Hepatocyte (in vitro differentiated cells): ENCODE data around the gene ZNF620.

Experiments
- CTCF ChIP-seq: fragments of 200-600 bp; sonication (generic); IDR thresholded peaks from 2 replicates; pipeline ENCODE4 v1.5.1; 2016; ENCODE audit warnings: antibody characterized with exemption, mild to moderate bottlenecking; ENCODE audit not compliant: poor library complexity
- EZH2phosphoT487 ChIP-seq: fragments of 200-600 bp; sonication (generic); IDR thresholded peaks from one replicate; pipeline ENCODE4 v1.6.1; 2018; ENCODE audit warnings: antibody characterized with exemption, mild to moderate bottlenecking, low read depth, moderate library complexity; ENCODE audit not compliant: unreplicated experiment, severe bottlenecking

- TF ChIP-seq EZH2phosphoT487 = no peak
- no peak for TF ChIP-seq CTCF
Measured at GRCh38 chr3:40566694-40567093, 60.9 kb downstream of the ZNF620 start.
